Keratinocyte (primary cell): ENCODE data around the gene ANKRD42. TPM values are rescaled to one million over a fixed set of nuclear protein-coding genes. Genes with fewer than 3 reads are reported as not detected.
A peak's percentile ranks its signal among the peaks of the same experiment; 100 is the strongest.

Experiments
- DNase-seq: peaks from one replicate; pipeline ENCODE4 v3.0.0-alpha.2; 2011; ENCODE audit warnings: low read depth, missing footprints, low spot score
- FAIRE-seq: peaks from 2 replicates; lab custom pipeline; 2011; peaks lifted over from hg19 to GRCh38; lab: Jason Lieb, UNC
- H2AFZ ChIP-seq: 2 replicates; pipeline ENCODE4 v1.6.0; 2012; ENCODE audit warnings: low read length, control low read depth, inconsistent platforms; ENCODE audit not compliant: control insufficient read depth
- H3K27ac ChIP-seq: 2 replicates; pipeline ENCODE4 v1.5.1; 2011; ENCODE audit warnings: low read length; ENCODE audit not compliant: control insufficient read depth, insufficient read depth
- H3K27me3 ChIP-seq: 3 replicates; pipeline ENCODE4 v1.6.0; 2011; ENCODE audit warnings: low read length; ENCODE audit not compliant: control insufficient read depth, insufficient read depth; ENCODE audit errors: extremely low read depth
- H3K36me3 ChIP-seq, 2 experiments: 2 replicates in 1 of 2; 3 replicates in 1 of 2; pipeline ENCODE4 v1.5.1; 2011; ENCODE audit warnings: low read length in 2 of 2, mild to moderate bottlenecking in 1 of 2; ENCODE audit not compliant: control insufficient read depth in 2 of 2, insufficient read depth in 2 of 2; ENCODE audit errors: extremely low read depth in 1 of 2
- H3K4me1 ChIP-seq: 3 replicates; pipeline ENCODE4 v1.5.1; 2011; ENCODE audit warnings: low read length; ENCODE audit not compliant: control insufficient read depth, insufficient read depth; ENCODE audit errors: extremely low read depth
- H3K4me2 ChIP-seq: 3 replicates; pipeline ENCODE4 v1.6.0; 2011; ENCODE audit warnings: low read depth, low read length; ENCODE audit not compliant: control insufficient read depth, insufficient read depth; ENCODE audit errors: extremely low read depth
- H3K4me3 ChIP-seq, 3 experiments: fragments of 200-600 bp in 1 of 3; sonication (generic) in 1 of 3; 2 replicates in 2 of 3; 3 replicates in 1 of 3; pipeline ENCODE4 v1.5.1; 2011 to 2016; ENCODE audit warnings: low read length in 3 of 3, mild to moderate bottlenecking in 3 of 3, control low read depth in 2 of 3, inconsistent platforms in 1 of 3, low read depth in 1 of 3, mixed read lengths in 1 of 3, mixed run types in 1 of 3, moderate library complexity in 1 of 3; ENCODE audit not compliant: control insufficient read depth in 2 of 3, insufficient read depth in 2 of 3; ENCODE audit errors: extremely low read depth in 1 of 3
- H3K79me2 ChIP-seq: 2 replicates; pipeline ENCODE4 v1.6.0; 2012; ENCODE audit warnings: low read length; ENCODE audit not compliant: control insufficient read depth, insufficient read depth
- H3K9ac ChIP-seq: 3 replicates; pipeline ENCODE4 v1.6.0; 2011; ENCODE audit warnings: low read length; ENCODE audit not compliant: control insufficient read depth, insufficient read depth; ENCODE audit errors: extremely low read depth
- H3K9me1 ChIP-seq: 3 replicates; pipeline ENCODE4 v1.6.0; 2011; ENCODE audit warnings: low read length; ENCODE audit not compliant: control insufficient read depth, insufficient read depth; ENCODE audit errors: extremely low read depth
- H3K9me3 ChIP-seq: 2 replicates; pipeline ENCODE4 v1.5.1; 2012; ENCODE audit warnings: low read depth, low read length; ENCODE audit not compliant: control insufficient read depth
- H4K20me1 ChIP-seq: 3 replicates; pipeline ENCODE4 v1.6.0; 2011; ENCODE audit warnings: low read length; ENCODE audit not compliant: control insufficient read depth, insufficient read depth; ENCODE audit errors: extremely low read depth
- CTCF ChIP-seq, 3 experiments: IDR thresholded peaks in 1 of 3; conservative IDR thresholded peaks in 1 of 3; optimal IDR thresholded peaks in 1 of 3; 2 replicates in 2 of 3; 3 replicates in 1 of 3; pipeline versions ENCODE3 to v1.5.1; 2011; ENCODE audit warnings: low read length in 3 of 3, mild to moderate bottlenecking in 3 of 3, moderate library complexity in 2 of 3, control low read depth in 1 of 3, inconsistent platforms in 1 of 3; ENCODE audit not compliant: insufficient read depth in 2 of 3; ENCODE audit errors: extremely low read depth in 1 of 3
- EZH2 ChIP-seq: IDR thresholded peaks from one replicate; pipeline ENCODE4 v1.6.1; 2012; ENCODE audit warnings: inconsistent platforms, mild to moderate bottlenecking, low read length, moderate library complexity
- dilution Hi-C: fragments of 300-500 bp; cut with MboI; formaldehyde crosslinking; loops from one replicate; pipeline ENCODE4 v1.7.0; 2020; ENCODE audit warnings: low sequenced_read_pairs; ENCODE audit not compliant: extremely low pct_ligation_motif_present
- polyA plus RNA-seq, 5 experiments: library from polyadenylated mRNA; depleted of rRNA in 3 of 5; stranded (reverse) in 3 of 5; stranded (forward) in 1 of 5; unstranded in 1 of 5; fragments of >200 nt; gene quantifications; 1 replicate in 1 of 5; 2 replicates in 3 of 5; 3 replicates in 1 of 5; pipeline versions ENCODE4 v1.2.1 to v1.2.3, GENCODE V29; 2011 to 2012; ENCODE audit warnings: missing spikeins in 2 of 5, low read depth in 1 of 5, low replicate concordance in 1 of 5

Gene ANKRD42
- polyA plus RNA-seq, 1 donor (not counting 4 experiments of a cell fraction or from before 2014, with no cell fraction given): 11.0 TPM

- H3K9me1 ChIP-seq: no peaks in the 10 kb centered on the region
- no peaks in the 10 kb centered on the region for H4K20me1 ChIP-seq
- no peaks in the 10 kb centered on the region for H3K36me3 ChIP-seq
- H3K4me1 ChIP-seq: peaks cover 8% of the 10 kb centered on the region
- no peaks in the 10 kb centered on the region for H3K9me3 ChIP-seq
- no peaks in the 10 kb centered on the region for H3K27me3 ChIP-seq
- no peak overlapping the region for H3K27ac ChIP-seq
- peak overlapping the region; percentile 52 for H2AFZ ChIP-seq
- TF ChIP-seq EZH2: no peak
- TF ChIP-seq CTCF (optimal IDR thresholded peaks at IDR 0.05 in 1 of 3, IDR thresholded peaks at IDR 0.05 in 1 of 3, conservative IDR thresholded peaks at IDR 0.05 in 1 of 3; ENCODE audit: extremely low read depth in 1 of 3, insufficient read depth in 2 of 3, low read length in 3 of 3): no peak
- H3K79me2 ChIP-seq: peaks cover 3% of the 10 kb centered on the region
- dilution Hi-C loops: no loop called here
- no peak for FAIRE-seq
- no peak overlapping the region for H3K4me2 ChIP-seq
- no peak for DNase-seq
- no peak overlapping the region for H3K4me3 ChIP-seq
- H3K9ac ChIP-seq: no peak overlapping the region
Observed at GRCh38 chr11:83152264-83152663, 41.2 kb upstream of the ANKRD42 start.

- H3K4me3 ChIP-seq: no peak overlapping the region
Observed at GRCh38 chr11:83153764-83154163, 39.7 kb upstream of the ANKRD42 start.

More at GRCh38 chr11:83153764-83154163, 39.7 kb upstream of the ANKRD42 start:
- peaks cover 0 to 8% of the 10 kb centered on the region in 2 experiments for H3K36me3 ChIP-seq
- peaks cover 3% of the 10 kb centered on the region for H4K20me1 ChIP-seq
- H3K4me1 ChIP-seq: peaks cover 8% of the 10 kb centered on the region
- no peak for TF ChIP-seq CTCF (optimal IDR thresholded peaks at IDR 0.05 in 1 of 3, IDR thresholded peaks at IDR 0.05 in 1 of 3, conservative IDR thresholded peaks at IDR 0.05 in 1 of 3; ENCODE audit: extremely low read depth in 1 of 3, insufficient read depth in 2 of 3, low read length in 3 of 3)
- TF ChIP-seq EZH2: no peak
- H3K79me2 ChIP-seq: peaks cover 18% of the 10 kb centered on the region
- no peak overlapping the region for H2AFZ ChIP-seq
- H3K9me3 ChIP-seq: no peaks in the 10 kb centered on the region
- H3K27me3 ChIP-seq: no peaks in the 10 kb centered on the region
- FAIRE-seq: no peak
- H3K27ac ChIP-seq: no peak overlapping the region
- no peak for DNase-seq
- dilution Hi-C loops: no loop called here
- no peaks in the 10 kb centered on the region for H3K9me1 ChIP-seq
- no peak overlapping the region for H3K4me2 ChIP-seq
- H3K9ac ChIP-seq: no peak overlapping the region
